Measurements from ENCODE around the gene OSBPL5. TPM values are rescaled to one million over a fixed set of nuclear protein-coding genes. Genes with fewer than 3 reads are reported as not detected.

OSBPL5 gene
- total and polyA plus RNA-seq, 9 of the 15 experiments (the other 6 are each of a cell fraction or from before 2014, with no cell fraction given) = 0.06 to 14.8 (median 3.2) TPM

- TF ChIP-seq AFF4 (CRISPR knock-in tag; IDR thresholded peaks at IDR 0.05) = no peak
Measured at GRCh38 chr11:3184732-3185347, 19.7 kb upstream of the OSBPL5 start (continued).

GRCh38 chr11:3183523-3183922, 18.4 kb upstream of the OSBPL5 start:
- Histone ChIP-seq H3K36me3 (ENCODE audit: control insufficient read depth, insufficient read depth, low read length) (no peaks in the 10 kb centered on the region), H3K27ac (ENCODE audit: extremely low read depth, low read depth, low read length) (no peak overlapping the region), H2AFZ (ENCODE audit: low read depth, low read length) (no peak overlapping the region), H3K4me3 (no peak overlapping the region), H3K4me2 (ENCODE audit: insufficient read depth, low read length) (no peak overlapping the region), H3K4me1 (replicated peaks in 1 of 2; ENCODE audit: control insufficient read depth in 2 of 2, insufficient read depth in 2 of 2, low read length in 2 of 2) (peaks cover 0 to 11% of the 10 kb centered on the region in 2 experiments; a peak in 2 of 5 replicates), H3K9ac (ENCODE audit: insufficient read depth in 1 of 2, low read depth in 2 of 2, low read length in 2 of 2) (no peak overlapping the region), H3K9me1 (ENCODE audit: control insufficient read depth, insufficient read depth, low read length) (no peaks in the 10 kb centered on the region), H3K27me3 (ENCODE audit: control insufficient read depth in 2 of 2, insufficient read depth in 2 of 2, low read length in 2 of 2) (no peaks in the 10 kb centered on the region), H3K9me3 (replicated peaks; ENCODE audit: control insufficient read depth, insufficient read depth, low read depth, low read length) (peaks cover 2% of the 10 kb centered on the region; the same call in 1 of the 2 replicates), H3K79me2 (ENCODE audit: control insufficient read depth, insufficient read depth, low read length) (no peaks in the 10 kb centered on the region), H4K20me1 (replicated peaks; ENCODE audit: control insufficient read depth, insufficient read depth, low read length) (no peaks in the 10 kb centered on the region)
- BruUV-seq (replicated peaks) = no TSS peak
- FAIRE-seq (no peak), ATAC-seq (no peak), DNase-seq (ENCODE audit: extremely low read depth in 1 of 4, low spot score in 3 of 4) (no peak)
- WGBS (ENCODE audit: insufficient coverage, low coverage, missing lambda C conversion rate) = 48% methylated on average over 6 of the region's 6 CpGs
- CTCF ChIA-PET (ENCODE audit: low intra/inter-chr PET ratio) = no interaction called here
- POLR2A ChIA-PET = no interaction called here
- intact Hi-C loops (cut with micrococcal nuclease) (no loop called here), in situ Hi-C loops (cut with MboI) (no loop called here)
- no peak for TF ChIP-seq BDP1 (IDR thresholded peaks at IDR 0.05; ENCODE audit: insufficient read depth, insufficient read length)
- TF ChIP-seq AFF4 (CRISPR knock-in tag; IDR thresholded peaks at IDR 0.05) = no peak
- TF ChIP-seq CBX8 (IDR thresholded peaks at IDR 0.05; ENCODE audit: borderline replicate concordance, extremely low read depth, low read depth, low read length, poor library complexity, severe bottlenecking) = no peak
- no peak for TF ChIP-seq RBM17 (IDR thresholded peaks at IDR 0.05; ENCODE audit: borderline replicate concordance, low read depth, low read length)
- TF ChIP-seq FOXA3 (CRISPR knock-in tag; conservative IDR thresholded peaks at IDR 0.05 in 1 of 2, IDR thresholded peaks at IDR 0.05 in 1 of 2) = no peak
- no peak for TF ChIP-seq ZNF354B (CRISPR knock-in tag; IDR thresholded peaks at IDR 0.05)
- TF ChIP-seq NFIC (IDR thresholded peaks at IDR 0.05) = no peak
- no peak for TF ChIP-seq CBFA2T3 (IDR thresholded peaks at IDR 0.05)
- no peak for TF ChIP-seq MXD1 (CRISPR knock-in tag; IDR thresholded peaks at IDR 0.05; ENCODE audit: borderline replicate concordance, poor library complexity, severe bottlenecking)
- TF ChIP-seq RB1 (IDR thresholded peaks at IDR 0.05; ENCODE audit: low read depth) = no peak
- TF ChIP-seq MTA1 (IDR thresholded peaks at IDR 0.05; ENCODE audit: borderline replicate concordance) = no peak
- no peak for TF ChIP-seq NFATC3 (IDR thresholded peaks at IDR 0.05)
